HG02763 (cell line): ENCODE measurements around the gene CAST.
"Not testable (repeated sequence)": the region's sequence is repeated elsewhere in the genome, so short reads cannot be mapped to it uniquely, and the experiment has no call there.

Source experiments
- ATAC-seq: cut with Tn5 transposase; IDR thresholded peaks from one replicate; pipeline ENCODE4 v1.9.1; 2021; ENCODE audit warnings: mild to moderate bottlenecking, moderate library complexity; ENCODE audit not compliant: unreplicated experiment

The CAST gene

GRCh38 chr5:96775689-96776088, 113.5 kb downstream of the CAST start:
- ATAC-seq: no peak

- no peak for ATAC-seq
Observed at GRCh38 chr5:96776621-96777020, 114.4 kb downstream of the CAST start.

- no peak for ATAC-seq
Observed at GRCh38 chr5:96778409-96778808, 116.2 kb downstream of the CAST start.

- no peak for ATAC-seq
Observed at GRCh38 chr5:96780626-96781025, 118.5 kb downstream of the CAST start.

GRCh38 chr5:96781031-96781971, 119.1 kb downstream of the CAST start:
- ATAC-seq: no peak

- no peak for ATAC-seq
Observed at GRCh38 chr5:96783326-96783725, 121.2 kb downstream of the CAST start.

GRCh38 chr5:96785326-96786109, 123.3 kb downstream of the CAST start:
- no peak for ATAC-seq

GRCh38 chr5:96788112-96788749, 126.1 kb downstream of the CAST start:
- ATAC-seq: no peak

GRCh38 chr5:96789794-96790330, 127.7 kb downstream of the CAST start:
- ATAC-seq: no peak

GRCh38 chr5:96790961-96791504, 128.9 kb downstream of the CAST start:
- no peak for ATAC-seq

GRCh38 chr5:96794757-96795156, 132.6 kb downstream of the CAST start:
- no peak for ATAC-seq

- ATAC-seq: no peak
Observed at GRCh38 chr5:96795626-96796025, 133.4 kb downstream of the CAST start.

GRCh38 chr5:96796434-96796833, 134.3 kb downstream of the CAST start:
- ATAC-seq: no peak

- not testable (repeated sequence) for ATAC-seq
Observed at GRCh38 chr5:96801718-96802117, 139.5 kb downstream of the CAST start.

- ATAC-seq: peak; percentile 35
Observed at GRCh38 chr5:96807075-96807654, 145.0 kb downstream of the CAST start.

- no peak for ATAC-seq
Observed at GRCh38 chr5:96808541-96808828, 146.3 kb downstream of the CAST start.

- no peak for ATAC-seq
Observed at GRCh38 chr5:96808868-96809558, 146.8 kb downstream of the CAST start.

- no peak for ATAC-seq
Observed at GRCh38 chr5:96809921-96810320, 147.7 kb downstream of the CAST start.

- ATAC-seq: no peak
Observed at GRCh38 chr5:96812851-96813250, 150.7 kb downstream of the CAST start.

GRCh38 chr5:96814041-96814440, 151.9 kb downstream of the CAST start:
- ATAC-seq: no peak
